GM21390 (cell line): ENCODE data around the gene DPYSL5.

Experiments
- ATAC-seq: cut with Tn5 transposase; IDR thresholded peaks from one replicate; pipeline ENCODE4 v1.9.1; 2021; ENCODE audit not compliant: unreplicated experiment

The DPYSL5 gene

DNA sequence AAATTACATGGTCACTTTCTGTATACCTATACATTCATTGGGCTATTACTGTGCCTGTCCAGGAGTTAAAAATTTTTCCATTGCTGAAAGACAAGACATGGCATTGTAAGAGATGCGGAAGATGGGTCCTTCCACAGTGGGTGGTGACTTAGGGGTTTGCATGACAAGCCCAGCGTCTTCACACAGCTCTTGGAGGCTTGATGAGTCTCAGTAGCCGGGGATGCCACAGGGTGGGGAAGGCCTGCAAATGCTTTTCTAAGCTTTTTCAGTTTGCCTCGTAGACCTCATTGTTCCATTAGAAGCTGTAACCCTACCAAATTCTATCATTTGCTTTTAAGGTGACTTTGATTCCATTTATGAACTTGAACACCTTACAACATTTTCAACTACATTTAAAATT is 104.4 kb downstream of the DPYSL5 start:
- ATAC-seq: no peak

DNA sequence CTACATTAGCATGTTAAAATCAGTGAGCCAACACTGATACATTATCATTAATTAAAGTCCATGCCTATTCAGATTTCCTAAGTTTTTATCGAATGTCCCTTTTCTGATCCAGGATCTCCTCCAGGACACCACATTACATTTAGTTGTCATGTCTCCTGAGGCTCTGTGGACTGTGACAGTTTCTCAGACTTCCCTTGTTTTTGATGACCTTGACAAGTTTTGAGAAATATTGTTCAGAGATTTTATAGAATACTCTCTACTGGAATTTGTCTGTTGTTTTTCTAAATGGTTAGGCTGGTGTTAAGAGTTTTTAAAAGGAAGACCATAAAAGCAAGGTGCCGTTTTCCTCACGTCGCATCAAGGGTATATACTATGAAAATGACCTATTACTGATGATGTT is 106.2 kb downstream of the DPYSL5 start:
- ATAC-seq: no peak

DNA sequence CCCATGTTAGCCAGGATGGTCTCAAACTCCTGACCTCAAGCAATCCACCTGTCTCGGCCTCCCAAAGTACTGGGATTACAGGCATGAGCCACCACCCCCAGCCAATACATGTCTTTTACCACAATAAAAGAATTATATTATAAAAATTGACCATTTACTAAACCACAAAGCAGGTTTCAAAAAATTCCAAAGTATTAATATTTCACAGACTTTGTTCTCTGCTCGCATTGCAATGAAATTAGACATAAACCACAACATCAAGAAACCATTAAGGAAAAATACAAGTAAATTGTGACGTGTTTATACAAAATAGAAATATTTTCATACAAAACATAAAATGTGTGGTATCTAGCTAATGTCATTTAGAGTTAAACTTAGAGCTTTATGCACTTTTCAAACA is 109.1 kb downstream of the DPYSL5 start:
- no peak for ATAC-seq

DNA sequence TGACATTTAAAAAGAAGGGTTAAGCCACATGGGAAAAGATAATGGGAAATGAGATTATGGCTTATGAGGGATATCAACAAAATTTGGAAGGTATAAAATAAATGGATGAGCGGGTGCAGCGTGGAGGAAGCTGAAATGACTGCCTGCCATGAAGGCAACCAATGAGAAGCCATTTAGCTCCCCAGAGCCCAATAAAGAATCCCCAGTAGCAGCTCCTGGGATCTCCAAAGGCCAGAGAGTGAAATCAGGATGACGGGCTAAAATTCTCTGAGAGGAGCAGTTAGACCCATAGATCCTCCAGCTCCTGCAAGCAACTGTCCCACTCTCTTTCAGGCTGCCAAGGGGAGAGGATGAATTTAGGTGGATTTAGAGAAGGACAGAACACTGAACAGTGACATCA is 109.6 kb downstream of the DPYSL5 start:
- no peak for ATAC-seq

DNA sequence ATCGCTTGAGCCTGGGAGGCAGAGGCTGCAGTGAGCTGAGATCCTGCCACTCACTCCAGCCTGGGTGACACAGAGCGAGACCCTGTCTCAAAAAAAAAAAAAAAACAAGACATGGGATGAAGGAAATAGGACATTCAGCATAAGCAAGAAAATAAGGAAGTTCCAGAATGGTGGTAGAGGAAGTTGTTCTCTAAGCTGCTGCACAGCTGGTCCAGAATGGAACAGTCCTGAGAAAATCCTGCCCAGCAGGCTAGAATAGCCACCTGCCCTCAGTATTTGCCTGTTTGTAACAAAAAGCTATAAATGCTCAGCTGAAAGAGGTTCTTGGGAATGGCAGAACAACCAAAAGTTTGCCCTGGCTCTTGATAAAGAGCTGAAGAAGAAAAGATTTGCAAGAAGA is 111.4 kb downstream of the DPYSL5 start:
- ATAC-seq: no peak

DNA sequence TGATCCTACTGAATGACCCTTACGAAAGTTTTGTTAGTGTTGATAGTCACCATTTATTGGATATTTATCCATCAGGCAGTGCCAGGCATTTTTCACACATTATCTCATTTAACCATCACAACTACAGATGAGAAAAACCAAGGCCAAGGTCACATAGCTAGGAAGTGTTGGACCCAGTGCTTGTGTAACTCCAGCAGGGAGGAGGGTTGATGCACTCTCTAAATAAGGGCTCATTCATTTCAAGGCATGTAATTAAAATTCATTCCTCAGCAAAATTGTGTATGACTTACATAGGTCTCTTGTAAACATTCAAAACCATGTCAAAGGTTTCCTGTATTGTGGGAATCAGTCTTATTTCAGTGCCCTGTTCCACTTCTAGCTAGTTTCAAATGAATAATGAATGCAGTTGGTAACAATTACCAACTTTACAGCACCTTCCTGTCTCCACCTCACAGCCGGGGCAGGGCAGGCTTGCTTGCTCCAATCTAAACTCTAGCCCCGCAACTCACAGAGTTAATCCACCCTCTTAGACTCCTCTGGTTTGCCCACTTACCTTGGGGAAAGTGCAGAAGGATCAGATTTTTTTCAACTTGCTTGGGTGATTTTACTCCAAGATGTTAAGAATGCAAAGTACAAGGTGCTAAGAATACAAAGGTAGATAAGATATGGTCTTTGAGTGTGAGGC is 116.7 kb downstream of the DPYSL5 start:
- ATAC-seq: no peak

DNA sequence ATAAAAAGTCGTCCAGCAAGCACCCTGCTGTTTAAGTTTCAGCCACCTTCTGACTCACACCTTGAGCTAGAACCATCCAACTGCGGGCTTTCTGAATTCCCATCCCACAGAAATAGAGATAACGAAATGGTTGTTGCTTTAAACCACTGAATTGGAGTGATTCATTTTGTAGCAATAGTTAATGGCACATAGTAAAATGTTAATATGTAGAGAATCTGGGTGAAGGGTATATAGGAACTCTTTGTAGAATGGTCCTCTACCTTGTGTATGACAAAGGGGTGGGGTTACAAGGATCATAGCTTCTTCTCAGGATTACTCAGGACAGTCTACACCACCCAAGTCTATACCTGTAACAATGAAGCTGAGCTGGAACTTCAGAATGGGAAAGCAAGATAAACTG is 120.1 kb downstream of the DPYSL5 start:
- ATAC-seq: no peak

DNA sequence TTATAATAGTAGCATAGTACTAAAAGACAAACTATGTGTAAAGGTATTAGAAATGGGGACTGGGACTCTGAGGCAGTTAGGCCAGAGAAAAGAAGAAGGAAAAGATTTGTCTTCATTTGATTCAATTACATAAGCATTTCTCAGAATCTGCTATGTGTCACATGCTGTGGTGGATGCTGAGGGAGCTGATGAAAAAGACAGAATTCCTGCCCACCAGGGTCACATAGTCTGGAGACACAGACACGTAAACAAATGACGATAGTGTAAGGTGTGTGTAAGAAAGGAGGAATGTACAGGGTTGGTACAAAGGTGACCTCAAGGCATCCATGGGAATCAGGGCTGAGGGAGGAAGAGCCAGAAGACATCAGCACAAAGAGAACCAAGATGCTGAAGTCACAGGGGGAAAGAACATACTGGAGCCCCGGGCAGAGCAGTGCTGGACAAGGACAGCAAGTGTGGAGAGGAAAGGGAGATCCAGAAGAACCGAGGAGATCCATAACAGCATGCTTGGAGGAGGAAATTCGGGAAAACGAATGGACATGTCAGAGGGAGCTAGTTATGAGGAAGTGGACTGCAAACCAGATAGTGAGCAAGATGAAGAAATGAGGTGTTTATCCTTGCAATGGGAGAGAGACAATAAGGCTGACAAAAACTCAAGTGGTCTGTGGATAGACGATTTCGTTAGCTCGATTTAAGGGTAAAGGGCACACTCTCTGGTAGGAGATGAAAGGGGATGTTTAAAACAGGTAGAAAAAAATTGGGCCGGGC is 121.3 kb downstream of the DPYSL5 start:
- ATAC-seq: no peak

DNA sequence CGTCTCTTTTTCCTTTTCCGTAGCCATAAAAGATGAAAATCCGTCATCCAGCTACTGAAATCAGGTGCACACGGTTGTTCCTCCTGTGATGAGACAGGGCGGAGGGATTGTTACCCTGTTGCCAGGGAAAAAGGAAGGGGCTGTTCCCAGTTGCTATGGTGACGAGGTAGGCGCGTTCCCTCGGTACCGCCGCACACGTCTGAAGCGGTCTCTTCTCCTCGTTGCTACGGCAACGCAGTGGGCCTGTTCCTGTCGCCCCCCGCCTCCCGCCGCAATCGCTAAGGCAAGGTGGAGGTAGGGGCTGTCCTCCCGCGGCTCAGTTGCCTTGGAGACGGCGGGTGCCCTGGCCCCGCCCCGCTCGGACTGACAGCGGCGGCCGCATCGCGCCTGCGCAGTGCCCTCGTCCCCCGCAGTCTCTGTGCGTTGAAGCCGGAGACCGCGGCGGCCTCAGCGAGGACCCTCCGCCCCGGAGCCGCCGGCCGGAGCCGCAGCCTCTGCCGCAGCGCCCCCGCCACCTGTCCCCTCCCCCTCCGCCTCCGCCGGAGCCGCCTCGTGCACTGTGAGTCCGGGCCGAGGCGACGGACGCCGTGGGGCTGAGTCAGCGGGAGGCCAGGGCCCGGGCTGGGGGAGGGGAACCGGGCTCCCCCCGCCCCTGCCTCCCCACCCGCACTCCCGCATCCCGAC is 122.5 kb downstream of the DPYSL5 start, which contains the start of gene MAPRE3:
Gene MAPRE3 (plus strand): TSS at position 394 of the 684 bp plus-strand sequence. CDS start 51,582 bp downstream, outside the sequence.
- ATAC-seq: peak; percentile 82

DNA sequence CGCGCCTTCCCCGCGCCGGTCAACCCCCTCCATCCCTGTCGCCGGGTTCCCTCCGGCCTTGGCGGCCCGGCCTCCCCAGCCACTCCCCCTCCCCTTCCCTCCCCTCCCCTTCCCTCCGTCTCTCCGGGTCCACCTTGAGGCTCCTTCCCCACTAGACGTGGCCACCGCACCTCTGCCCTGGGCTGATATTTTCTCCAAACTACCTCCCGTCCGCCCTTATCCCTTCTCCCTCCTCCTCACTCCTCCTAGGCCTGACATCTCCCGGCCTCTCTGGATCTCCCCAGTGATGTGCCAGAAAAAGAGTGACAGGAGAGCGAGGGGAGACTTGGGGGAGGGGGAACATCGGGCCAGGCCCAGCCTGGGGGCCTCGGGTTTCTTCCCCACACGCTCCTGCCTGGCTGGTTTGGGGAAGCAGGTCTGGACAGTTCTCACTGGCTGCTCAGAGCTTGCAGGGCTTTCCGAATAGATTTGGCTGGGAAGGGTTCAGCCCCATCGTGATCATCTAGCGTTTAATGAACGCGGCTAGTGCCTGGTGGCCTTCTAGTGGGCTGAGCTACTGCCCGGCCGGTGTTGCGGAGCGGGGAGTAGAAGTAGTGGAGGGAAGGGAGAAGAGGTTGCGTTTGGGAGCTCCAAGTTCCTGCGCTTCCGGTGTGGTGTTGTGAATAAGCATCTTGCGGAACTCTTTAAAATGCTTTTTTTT is 123.1 kb downstream of the DPYSL5 start:
- no peak for ATAC-seq

DNA sequence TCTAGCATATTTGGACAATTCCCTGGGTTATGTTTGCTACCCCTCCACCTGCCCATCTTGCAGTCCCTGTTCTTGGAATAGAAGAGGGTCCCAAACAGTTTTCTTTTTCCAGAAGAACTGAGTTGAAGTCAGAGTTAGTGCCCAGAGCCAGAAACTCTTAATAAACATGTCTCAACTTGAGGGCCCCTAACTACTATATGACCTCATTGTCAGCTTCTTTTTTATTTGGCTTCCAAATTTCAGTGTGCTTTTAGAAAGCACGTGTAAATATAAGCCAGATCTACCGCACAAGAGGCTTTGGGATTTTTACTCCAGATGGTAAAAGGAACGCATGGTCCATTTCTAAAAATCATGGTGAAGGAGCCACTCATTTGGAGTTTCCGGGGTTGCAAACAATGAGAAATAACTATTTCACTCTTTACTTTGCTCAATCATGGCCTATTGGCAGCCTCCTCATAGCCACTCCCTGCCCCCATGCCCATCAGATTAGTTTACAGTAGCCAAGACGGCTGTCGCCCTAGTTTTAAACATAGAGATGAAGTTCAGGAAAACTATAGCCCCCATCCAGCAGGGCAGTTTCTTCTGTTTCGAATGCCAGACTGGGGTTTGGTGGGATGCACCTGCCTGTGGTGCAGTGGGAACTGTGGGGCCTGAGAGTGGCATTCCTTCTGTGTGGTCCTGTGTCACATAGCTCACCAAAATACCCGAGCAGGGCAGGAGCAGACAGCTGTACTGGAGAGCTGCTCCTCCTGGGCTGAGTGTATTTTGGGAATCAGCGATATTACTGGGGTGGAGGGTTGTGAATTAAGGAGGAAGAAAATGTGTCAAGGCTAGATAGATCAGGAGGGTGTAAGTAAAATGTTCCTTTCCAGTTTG is 124.2 kb downstream of the DPYSL5 start:
- no peak for ATAC-seq

DNA sequence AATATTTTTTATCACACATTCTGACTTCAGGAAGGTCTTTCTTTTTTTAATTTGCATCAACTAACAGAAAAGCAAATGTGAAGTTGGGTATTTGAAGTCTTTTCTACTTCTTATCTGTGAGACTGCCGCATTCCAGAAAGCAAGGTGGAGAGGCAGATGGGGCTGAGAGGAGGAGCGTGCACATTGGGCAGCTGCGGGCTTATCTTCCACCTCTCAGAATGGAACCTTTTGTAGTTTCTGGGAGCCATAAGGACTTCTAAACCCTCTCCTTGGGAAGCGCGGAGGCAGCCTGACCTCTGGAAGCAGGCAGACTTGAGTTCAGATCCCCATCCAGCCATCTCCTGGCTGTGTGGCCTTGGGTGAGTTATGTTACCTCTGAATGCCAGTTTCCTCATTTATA is 126.4 kb downstream of the DPYSL5 start:
- ATAC-seq: no peak

DNA sequence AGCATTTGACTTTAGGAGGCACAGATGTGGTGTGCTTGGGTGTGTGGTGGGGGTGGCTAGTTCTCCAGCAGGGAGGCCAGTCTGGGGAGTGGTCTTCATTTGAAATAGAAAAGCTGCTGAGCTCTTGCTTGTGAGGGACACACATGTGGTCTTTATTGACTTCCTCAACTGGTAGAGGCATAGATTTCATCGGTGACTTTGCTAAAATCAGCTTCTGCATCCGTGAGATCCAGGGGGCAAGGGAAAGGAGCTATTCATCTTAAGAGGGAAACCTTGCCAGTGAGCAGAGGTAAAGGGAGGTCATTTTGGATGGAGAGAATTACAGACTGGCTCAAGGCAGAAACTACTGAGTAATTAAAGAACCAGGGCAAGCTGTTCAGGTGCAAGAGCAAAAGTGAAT is 127.2 kb downstream of the DPYSL5 start:
- no peak for ATAC-seq

DNA sequence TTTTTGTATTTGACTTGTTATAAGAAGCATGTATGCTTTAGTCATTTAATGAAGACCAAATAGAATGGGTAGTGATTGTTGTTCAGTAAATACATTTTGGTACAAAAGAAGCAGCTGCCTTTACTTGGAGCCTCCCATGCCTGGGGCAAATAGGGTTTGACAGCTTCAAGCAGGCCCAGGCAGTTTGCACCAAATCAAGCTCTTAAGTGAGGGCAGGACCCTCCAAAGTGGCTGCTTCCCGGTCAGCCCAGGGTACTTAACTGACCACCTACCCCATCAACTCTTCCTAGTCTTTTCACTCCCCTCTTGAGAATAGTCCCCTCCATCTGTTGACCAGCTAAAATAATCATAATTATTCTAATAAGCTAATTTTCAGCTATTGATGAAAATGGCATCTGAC is 127.7 kb downstream of the DPYSL5 start:
- no peak for ATAC-seq

DNA sequence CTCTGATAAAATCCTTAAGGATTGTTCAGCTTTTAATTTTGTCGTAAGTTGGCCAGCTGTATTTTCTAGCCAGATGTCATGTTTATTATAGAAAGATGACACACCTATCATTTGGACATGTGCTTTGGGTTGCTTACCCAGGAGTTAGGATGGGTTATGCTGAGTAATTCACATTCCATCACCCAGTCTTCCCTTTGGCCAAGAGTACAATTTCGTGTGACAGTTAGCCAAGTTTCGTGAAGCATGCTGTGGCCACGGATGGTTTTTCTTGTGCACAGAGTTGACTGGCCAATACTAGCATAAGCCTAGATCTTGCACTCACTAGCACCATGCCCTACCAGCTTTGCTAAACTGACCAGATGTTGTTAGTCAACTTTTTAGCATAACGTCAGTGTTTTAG is 128.3 kb downstream of the DPYSL5 start:
- ATAC-seq: no peak

DNA sequence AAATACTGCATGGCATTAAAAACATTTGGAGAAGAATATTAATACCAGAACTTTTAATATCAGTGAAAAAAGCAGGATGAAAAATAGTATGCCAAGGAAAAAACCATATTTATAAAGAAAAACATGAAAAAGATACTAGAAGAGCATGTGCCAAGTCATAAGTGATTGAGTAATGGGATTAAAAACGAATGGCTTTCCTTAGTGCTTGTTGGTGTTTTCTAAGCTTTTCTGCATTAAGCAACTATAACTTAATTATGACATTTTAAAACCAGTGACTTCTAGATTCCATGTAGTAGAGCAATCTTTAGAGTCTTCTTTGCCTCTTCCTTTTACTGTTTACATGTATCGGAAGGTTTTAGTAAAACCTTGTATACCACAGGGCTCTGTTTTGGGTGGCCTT is 129.1 kb downstream of the DPYSL5 start:
- ATAC-seq: no peak

DNA sequence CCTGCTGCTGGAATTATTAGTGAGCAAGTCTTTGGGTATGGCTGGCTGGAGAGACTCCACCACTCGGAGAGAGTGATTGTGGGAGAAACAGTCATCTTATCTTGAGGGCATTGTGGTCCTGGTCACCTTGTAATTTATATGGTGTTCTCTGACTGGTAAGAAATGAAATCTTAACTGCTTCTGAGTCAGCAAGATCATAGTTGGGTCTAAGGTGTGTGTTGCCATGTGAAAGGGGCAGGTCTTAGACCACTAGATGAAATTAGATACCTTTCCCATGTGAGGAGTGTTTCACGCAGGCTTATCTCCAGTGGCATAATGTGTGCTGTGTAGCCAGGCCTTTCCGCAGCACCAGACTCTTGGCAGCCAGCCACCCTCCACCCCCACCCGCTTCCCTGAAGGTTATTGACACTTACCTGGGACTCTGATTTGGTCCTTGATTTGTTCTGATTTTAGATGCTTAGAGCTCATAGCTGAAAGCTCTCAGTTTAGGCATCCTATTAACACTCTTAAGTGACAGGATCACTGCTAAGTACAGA is 130.2 kb downstream of the DPYSL5 start:
- no peak for ATAC-seq

DNA sequence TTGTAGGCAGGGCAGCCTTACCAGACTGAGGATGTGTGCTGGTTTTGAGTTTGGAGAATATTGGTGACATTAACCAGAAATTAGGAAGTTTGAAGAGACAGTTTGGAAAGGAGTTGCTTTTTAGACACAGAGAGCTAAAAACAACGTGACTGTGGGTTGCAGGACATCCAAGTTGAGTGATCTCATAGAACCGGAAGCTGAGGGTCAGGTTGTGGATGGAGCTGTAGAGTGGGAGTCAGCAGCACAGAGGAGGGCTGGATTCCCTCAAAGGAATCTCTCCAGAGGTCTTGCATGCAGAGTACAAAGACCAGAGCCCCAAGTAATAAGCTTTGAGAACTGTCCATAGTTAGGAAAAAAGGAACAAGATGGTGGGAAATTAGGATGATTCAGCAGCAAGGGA is 131.8 kb downstream of the DPYSL5 start:
- no peak for ATAC-seq

DNA sequence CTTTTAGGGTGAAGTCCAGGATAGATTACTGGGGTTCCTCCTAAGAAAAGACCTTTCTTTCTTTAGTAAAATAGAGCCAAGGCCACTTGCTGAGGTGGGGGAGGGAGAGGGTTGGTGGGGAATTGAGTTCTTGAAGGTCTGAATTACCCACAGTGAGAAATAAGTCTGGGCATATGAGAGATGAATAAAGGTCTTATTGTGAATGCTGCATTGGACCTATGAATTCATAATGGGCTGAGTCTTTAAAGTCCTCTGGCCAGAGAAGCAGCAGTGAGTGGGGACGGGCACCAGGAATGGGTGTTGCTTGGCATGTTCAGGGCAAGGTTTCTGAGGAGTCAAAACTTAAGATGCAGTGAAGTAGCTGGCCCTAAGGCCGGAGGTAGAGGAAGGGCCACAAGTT is 133.0 kb downstream of the DPYSL5 start:
- no peak for ATAC-seq

DNA sequence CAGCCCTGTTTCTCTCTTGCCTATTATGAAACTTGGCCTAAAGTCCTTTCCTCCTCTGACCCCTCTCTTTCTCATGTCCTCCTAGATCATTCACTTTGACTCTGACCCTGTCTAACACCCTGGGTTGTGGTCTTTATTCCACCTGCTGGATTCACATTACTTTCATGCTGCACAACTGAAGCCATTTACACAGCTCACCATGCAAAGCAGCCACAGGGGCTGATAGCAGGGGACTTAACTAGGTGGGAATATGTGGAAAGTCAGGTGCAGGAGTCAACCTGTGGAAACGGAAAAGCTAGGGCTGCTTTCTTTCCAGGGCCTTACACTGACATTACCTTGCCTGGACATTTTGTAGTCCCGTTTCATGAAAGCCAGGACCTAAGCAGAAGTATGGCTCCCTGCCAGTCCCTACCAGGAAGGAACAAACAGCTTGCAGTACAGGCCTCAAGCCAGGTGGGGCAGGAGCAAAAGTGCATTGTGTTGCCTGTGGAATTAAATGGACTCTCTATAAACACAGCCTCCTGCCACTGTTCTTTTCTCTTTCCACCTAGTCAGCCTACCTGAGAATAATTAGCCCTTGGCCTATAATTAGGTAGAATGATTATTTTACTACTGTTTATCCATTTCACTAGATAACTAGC is 134.3 kb downstream of the DPYSL5 start:
- ATAC-seq: no peak
